CD4-positive, alpha-beta T cell (primary cell): ENCODE data around the gene MYL5. TPM values are rescaled to one million over a fixed set of nuclear protein-coding genes. Genes with fewer than 3 reads are reported as not detected.

ENCODE experiments used
- ATAC-seq: fragments of 200-7000 bp; cut with Tn5 transposase; one replicate; pipeline ENCODE4 v1.10.0; 2022; ENCODE audit warnings: mild to moderate bottlenecking; ENCODE audit not compliant: poor library complexity
- CTCF ChIA-PET: fragments of 350-600 bp; sonication (Branson Sonifier 250); formaldehyde crosslinking; loops from one replicate; lab custom pipeline; 2021; ENCODE audit warnings: antibody characterized with exemption, inconsistent platforms; lab: Charles Lee
- POLR2A ChIA-PET: fragments of 350-600 bp; sonication (Branson Sonifier 250); formaldehyde crosslinking; loops from one replicate; lab custom pipeline; 2021; ENCODE audit warnings: antibody characterized with exemption, inconsistent platforms; lab: Charles Lee
- DNase-seq, 14 experiments: peaks; one replicate each; pipeline ENCODE4 v3.0.0-alpha.2; 2013 to 2020; ENCODE audit warnings: mixed read lengths in 2 of 14
- H3K27ac ChIP-seq, 2 donors: one replicate each; pipeline versions ENCODE4 v1.5.1 to v1.7.0; 2013; ENCODE audit warnings: low read length in 2 of 2, low read depth in 1 of 2, mild to moderate bottlenecking in 1 of 2
- H3K27me3 ChIP-seq, 2 experiments: 1 replicate in 1 of 2; 2 replicates in 1 of 2; pipeline versions ENCODE4 v1.6.1 to v1.7.0; 2013; ENCODE audit warnings: low read length in 2 of 2, control low read depth in 1 of 2, mild to moderate bottlenecking in 1 of 2, moderate library complexity in 1 of 2; ENCODE audit not compliant: insufficient read depth in 2 of 2, control insufficient read depth in 1 of 2
- H3K36me3 ChIP-seq: one replicate; pipeline ENCODE4 v1.6.1; 2013; ENCODE audit warnings: low read length, control low read depth; ENCODE audit not compliant: insufficient read depth
- H3K4me1 ChIP-seq: one replicate; pipeline ENCODE4 v1.6.1; 2013; ENCODE audit warnings: low read length, control low read depth; ENCODE audit not compliant: insufficient read depth
- H3K4me3 ChIP-seq: one replicate; pipeline ENCODE4 v1.5.1; 2013; ENCODE audit warnings: mild to moderate bottlenecking, low read length, moderate library complexity
- H3K9me3 ChIP-seq, 2 experiments: 1 replicate in 1 of 2; 2 replicates in 1 of 2; pipeline versions ENCODE4 v1.6.1 to v1.7.0; 2013; ENCODE audit warnings: low read length in 2 of 2, mild to moderate bottlenecking in 2 of 2, control low read depth in 1 of 2, moderate library complexity in 1 of 2; ENCODE audit not compliant: control insufficient read depth in 1 of 2, insufficient read depth in 1 of 2
- H3K27ac Mint-ChIP-seq: one replicate; pipeline ENCODE4 v1.8.0; 2020; ENCODE audit warnings: mixed read lengths
- H3K27me3 Mint-ChIP-seq: one replicate; pipeline ENCODE4 v1.8.0; 2021; ENCODE audit warnings: mixed read lengths
- H3K36me3 Mint-ChIP-seq: one replicate; pipeline ENCODE4 v1.8.0; 2021; ENCODE audit warnings: low read depth, mixed read lengths
- H3K4me1 Mint-ChIP-seq: one replicate; pipeline ENCODE4 v1.8.0; 2021; ENCODE audit warnings: low read depth, mixed read lengths
- H3K4me3 Mint-ChIP-seq: one replicate; pipeline ENCODE4 v1.8.0; 2020; ENCODE audit warnings: mild to moderate bottlenecking, mixed read lengths
- H3K9me3 Mint-ChIP-seq: one replicate; pipeline ENCODE4 v1.8.0; 2020; ENCODE audit warnings: mixed read lengths
- CTCF ChIP-seq: fragments of 200-600 bp; IDR thresholded peaks from one replicate; pipeline ENCODE4 v1.8.0; 2022; ENCODE audit warnings: antibody characterized with exemption, mild to moderate bottlenecking
- intact Hi-C, 2 experiments: fragments of 100-400 bp; cut with DNase I in 1 of 2; cut with micrococcal nuclease in 1 of 2; formaldehyde crosslinking; loops; one replicate each; pipeline versions ENCODE4 v1.15.1 to v1.9.0; 2023 to 2025; cut with DNase I, micrococcal nuclease
- total RNA-seq, 174 experiments: library from RNA in 2 of 174; stranded (reverse) in 2 of 174; gene quantifications; one replicate each; pipeline ENCODE4 v1.2.3 and lab custom pipeline; 2021 to 2026

Gene MYL5
- total RNA-seq, 2 experiments from 2014 or later: 25.3 to 29.2 TPM

DNA sequence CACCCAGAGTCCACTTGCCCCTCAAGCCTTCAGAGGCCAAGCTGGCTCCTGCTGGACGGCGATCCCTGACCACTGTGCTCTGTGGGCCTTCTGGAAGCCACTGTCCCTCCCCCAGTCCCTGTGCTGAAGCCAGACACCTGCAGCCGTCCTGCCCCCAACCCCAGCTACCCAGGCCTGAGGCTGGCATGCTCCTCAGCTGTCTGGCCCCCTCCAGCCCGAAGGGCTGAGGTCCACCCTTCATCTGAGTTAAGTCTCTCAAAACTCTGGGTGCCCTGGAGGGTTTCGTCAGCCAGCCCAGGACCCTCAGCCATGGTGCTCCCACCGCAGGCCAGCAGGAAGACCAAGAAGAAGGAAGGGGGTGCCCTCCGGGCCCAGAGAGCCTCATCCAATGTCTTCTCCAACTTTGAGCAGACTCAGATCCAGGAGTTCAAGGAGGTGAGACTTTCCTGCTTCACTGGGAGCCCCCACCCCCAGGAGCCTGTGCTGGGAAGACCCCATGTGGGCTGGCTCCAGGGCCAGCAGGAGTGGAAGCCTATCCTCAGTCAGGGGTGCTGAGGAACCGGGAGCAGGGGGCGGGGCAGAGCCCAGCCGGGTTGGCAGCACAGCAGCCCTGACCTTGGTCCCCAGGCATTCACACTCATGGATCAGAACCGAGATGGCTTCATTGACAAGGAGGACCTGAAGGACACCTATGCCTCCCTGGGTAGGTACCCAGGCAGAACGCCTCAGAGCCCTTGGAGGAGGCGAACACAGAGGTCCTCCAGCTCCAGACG, 4.2 kb downstream of the MYL5 start:
- no peaks in the 10 kb centered on the region for H3K9me3 ChIP-seq
- POLR2A ChIA-PET: interaction anchor here (0.6 kb wide), 1 partner anchor 233 kb away, joined by 3 read pairs; no protein-coding TSS in a partner anchor
- ATAC-seq (no peak), DNase-seq (no peak)
- no peak for TF ChIP-seq CTCF
- H3K4me1 ChIP-seq: peaks cover 37% of the 10 kb centered on the region
- H3K27ac Mint-ChIP-seq: no peak overlapping the region
- H3K27ac ChIP-seq: no peak overlapping the region
- peaks cover 4% of the 10 kb centered on the region for H3K4me1 Mint-ChIP-seq
- no peaks in the 10 kb centered on the region for H3K27me3 Mint-ChIP-seq
- intact Hi-C loops: loop anchor here in 1 of 2 experiments (5.0 to 10.0 kb wide), 3 partner anchors 104 to 1326 kb away; partner anchors contain the start of genes IDUA and NELFA
- H3K9me3 Mint-ChIP-seq: no peaks in the 10 kb centered on the region
- H3K4me3 ChIP-seq: no peak overlapping the region
- H3K27me3 ChIP-seq: no peaks in the 10 kb centered on the region
- H3K4me3 Mint-ChIP-seq: no peak overlapping the region
- H3K36me3 Mint-ChIP-seq: peaks cover 4% of the 10 kb centered on the region
- H3K36me3 ChIP-seq: no peaks in the 10 kb centered on the region
- CTCF ChIA-PET: no interaction called here

GRCh38 chr4:679104-679481, 4.8 kb downstream of the MYL5 start:
- no peaks in the 10 kb centered on the region for H3K27me3 Mint-ChIP-seq
- H3K9me3 Mint-ChIP-seq: no peaks in the 10 kb centered on the region
- intact Hi-C loops: loop anchor here in 1 of 2 experiments (5.0 to 10.0 kb wide), 3 partner anchors 103 to 1326 kb away; partner anchors contain the start of genes IDUA and NELFA
- H3K36me3 Mint-ChIP-seq: peaks cover 2% of the 10 kb centered on the region
- Histone ChIP-seq H3K4me3 (no peak overlapping the region), H3K9me3 (no peaks in the 10 kb centered on the region), H3K36me3 (no peaks in the 10 kb centered on the region), H3K4me1 (peaks cover 40% of the 10 kb centered on the region), H3K27me3 (no peaks in the 10 kb centered on the region), H3K27ac (no peak overlapping the region)
- no peak overlapping the region for H3K27ac Mint-ChIP-seq
- ChIA-PET POLR2A (no interaction called here), CTCF (no interaction called here)
- DNase-seq: peak in 1 of 14 experiments; percentile 30
- H3K4me3 Mint-ChIP-seq: no peak overlapping the region
- no peak for TF ChIP-seq CTCF
- peaks cover 3% of the 10 kb centered on the region for H3K4me1 Mint-ChIP-seq
- ATAC-seq: no peak

DNA sequence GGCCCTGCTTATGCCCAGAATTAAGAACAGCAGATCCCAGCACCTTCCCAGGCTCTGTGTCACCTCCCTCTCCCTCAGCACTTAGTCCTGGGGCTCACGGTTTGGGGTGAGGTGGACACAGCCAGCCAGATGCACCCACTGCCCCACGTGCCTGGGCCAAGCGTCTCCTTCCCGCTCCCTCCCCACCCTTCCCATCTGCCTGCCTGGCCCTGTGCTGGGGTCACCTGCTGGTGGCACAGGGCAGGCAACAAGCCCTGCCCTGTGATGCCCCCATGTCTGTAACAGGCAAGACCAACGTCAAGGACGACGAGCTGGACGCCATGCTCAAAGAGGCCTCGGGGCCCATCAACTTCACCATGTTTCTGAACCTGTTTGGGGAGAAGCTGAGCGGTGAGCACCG, 5.3 kb downstream of the MYL5 start:
- H3K4me1 Mint-ChIP-seq: no peaks in the 10 kb centered on the region
- no peaks in the 10 kb centered on the region for H3K36me3 Mint-ChIP-seq
- intact Hi-C loops: loop anchor here in 1 of 2 experiments (5.0 to 10.0 kb wide), 3 partner anchors 103 to 1325 kb away; partner anchors contain the start of genes IDUA and NELFA
- H3K36me3 ChIP-seq: no peaks in the 10 kb centered on the region
- peaks cover 40% of the 10 kb centered on the region for H3K4me1 ChIP-seq
- ATAC-seq (no peak), DNase-seq (peak in 1 of 14 experiments; percentile 21)
- no peaks in the 10 kb centered on the region for H3K9me3 Mint-ChIP-seq
- ChIA-PET POLR2A (no interaction called here), CTCF (no interaction called here)
- H3K4me3 Mint-ChIP-seq: peak overlapping the region; percentile 20
- no peaks in the 10 kb centered on the region for H3K9me3 ChIP-seq
- no peaks in the 10 kb centered on the region for H3K27me3 ChIP-seq
- no peaks in the 10 kb centered on the region for H3K27me3 Mint-ChIP-seq
- no peak for TF ChIP-seq CTCF
- H3K4me3 ChIP-seq: no peak overlapping the region
- H3K27ac Mint-ChIP-seq: no peak overlapping the region
- no peak overlapping the region for H3K27ac ChIP-seq
